WTC11 (cell line): ENCODE measurements around the gene UBE2F. TPM values are rescaled to one million over a fixed set of nuclear protein-coding genes. Genes with fewer than 3 reads are reported as not detected.

ENCODE experiments used
- ATAC-seq: fragments of 200-7000 bp; cut with Tn5 transposase; 2 replicates; pipeline ENCODE4 v1.10.0; 2021; ENCODE audit warnings: mild to moderate bottlenecking, moderate library complexity
- CTCF ChIA-PET: fragments of 300-600 bp; sonication (Branson Sonifier 250); formaldehyde crosslinking; loops from one replicate; lab custom pipeline; 2021; ENCODE audit warnings: antibody characterized with exemption; lab: Charles Lee
- POLR2A ChIA-PET: fragments of 350-600 bp; sonication (Branson Sonifier 250); formaldehyde crosslinking; loops from one replicate; lab custom pipeline; 2021; ENCODE audit warnings: antibody characterized with exemption; lab: Charles Lee
- DNase-seq: peaks from one replicate; pipeline ENCODE4 v3.0.0; 2021; ENCODE audit warnings: low spot score
- H3K27ac Mint-ChIP-seq: 2 replicates; pipeline ENCODE4 v1.8.0; 2021; ENCODE audit warnings: mixed read lengths
- H3K27me3 Mint-ChIP-seq: 2 replicates; pipeline ENCODE4 v1.8.0; 2021; ENCODE audit warnings: low read depth, mild to moderate bottlenecking, moderate library complexity, mixed read lengths
- H3K36me3 Mint-ChIP-seq: 2 replicates; pipeline ENCODE4 v1.8.0; 2021; ENCODE audit warnings: mixed read lengths
- H3K4me1 Mint-ChIP-seq: 2 replicates; pipeline ENCODE4 v1.8.0; 2022; ENCODE audit warnings: mixed read lengths
- H3K4me3 Mint-ChIP-seq: 2 replicates; pipeline ENCODE4 v1.8.0; 2021; ENCODE audit warnings: mild to moderate bottlenecking, moderate library complexity, mixed read lengths
- H3K9me3 Mint-ChIP-seq: 2 replicates; pipeline ENCODE4 v1.8.0; 2021; ENCODE audit warnings: mixed read lengths
- E2F1 ChIP-seq: sonication (generic); formaldehyde crosslinking; IDR thresholded peaks from 2 replicates; pipeline ENCODE4 v1.8.0; 2022; ENCODE audit warnings: mild to moderate bottlenecking, missing genetic modification reagents
- GABPB1 ChIP-seq: sonication (generic); formaldehyde crosslinking; IDR thresholded peaks from 2 replicates; pipeline ENCODE4 v1.8.1; 2023; ENCODE audit warnings: mild to moderate bottlenecking, missing genetic modification reagents
- HMGXB4 ChIP-seq: sonication (generic); formaldehyde crosslinking; IDR thresholded peaks from 2 replicates; pipeline ENCODE4 v1.8.1; 2023; ENCODE audit warnings: mild to moderate bottlenecking, moderate library complexity, missing genetic modification reagents
- NR3C1 ChIP-seq: sonication (generic); formaldehyde crosslinking; conservative IDR thresholded peaks from 2 replicates; pipeline ENCODE4 v1.8.1; 2023; ENCODE audit warnings: low read depth, mild to moderate bottlenecking, missing genetic modification reagents
- SMAD4 ChIP-seq: sonication (generic); formaldehyde crosslinking; IDR thresholded peaks from 2 replicates; pipeline ENCODE4 v1.8.0; 2022; ENCODE audit warnings: mild to moderate bottlenecking, missing genetic modification reagents
- TEAD1 ChIP-seq: sonication (generic); formaldehyde crosslinking; IDR thresholded peaks from 2 replicates; pipeline ENCODE4 v1.8.0; 2022; ENCODE audit warnings: mild to moderate bottlenecking, missing genetic modification reagents
- USF1 ChIP-seq: sonication (generic); formaldehyde crosslinking; IDR thresholded peaks from 2 replicates; pipeline ENCODE4 v1.8.0; 2022; ENCODE audit warnings: mild to moderate bottlenecking, missing genetic modification reagents
- ZNF219 ChIP-seq: sonication (generic); formaldehyde crosslinking; IDR thresholded peaks from 2 replicates; pipeline ENCODE4 v1.8.0; 2023; ENCODE audit warnings: missing genetic modification reagents, mild to moderate bottlenecking, borderline replicate concordance
- ZSCAN18 ChIP-seq: fragments of 250-450 bp; sonication (Bioruptor Pico); IDR thresholded peaks from 2 replicates; pipeline ENCODE4 v2.1.2; 2022; ENCODE audit warnings: mild to moderate bottlenecking, moderate library complexity
- total RNA-seq: library from RNA; stranded (reverse); gene quantifications from 3 replicates; pipeline ENCODE4 v1.2.3, GENCODE V29; 2021
- TF ChIP-seq, protein P1 (sequence below): sonication (generic); formaldehyde crosslinking; IDR thresholded peaks from 2 replicates; pipeline ENCODE4 v1.8.1; 2023; ENCODE audit warnings: mild to moderate bottlenecking, missing genetic modification reagents, moderate library complexity
- TF ChIP-seq, protein P2 (sequence below): sonication (generic); formaldehyde crosslinking; IDR thresholded peaks from 2 replicates; pipeline ENCODE4 v1.8.1; 2022; ENCODE audit warnings: mild to moderate bottlenecking, missing genetic modification reagents, moderate library complexity, borderline replicate concordance
- TF ChIP-seq, protein P3 (sequence below): fragments of 250-450 bp; sonication (Bioruptor Pico); conservative IDR thresholded peaks from 2 replicates; pipeline ENCODE4 v1.9.0; 2021; ENCODE audit warnings: mild to moderate bottlenecking
- TF ChIP-seq, protein P4 (sequence below): sonication (generic); formaldehyde crosslinking; IDR thresholded peaks from 2 replicates; pipeline ENCODE4 v1.8.1; 2022; ENCODE audit warnings: mild to moderate bottlenecking, moderate library complexity, missing genetic modification reagents
- TF ChIP-seq, protein P5 (sequence below): sonication (generic); formaldehyde crosslinking; IDR thresholded peaks from 2 replicates; pipeline ENCODE4 v1.8.0; 2023; ENCODE audit warnings: mild to moderate bottlenecking, missing genetic modification reagents

UBE2F gene
- total RNA-seq, 1 experiment from 2014 or later, result 49.5 TPM

DNA sequence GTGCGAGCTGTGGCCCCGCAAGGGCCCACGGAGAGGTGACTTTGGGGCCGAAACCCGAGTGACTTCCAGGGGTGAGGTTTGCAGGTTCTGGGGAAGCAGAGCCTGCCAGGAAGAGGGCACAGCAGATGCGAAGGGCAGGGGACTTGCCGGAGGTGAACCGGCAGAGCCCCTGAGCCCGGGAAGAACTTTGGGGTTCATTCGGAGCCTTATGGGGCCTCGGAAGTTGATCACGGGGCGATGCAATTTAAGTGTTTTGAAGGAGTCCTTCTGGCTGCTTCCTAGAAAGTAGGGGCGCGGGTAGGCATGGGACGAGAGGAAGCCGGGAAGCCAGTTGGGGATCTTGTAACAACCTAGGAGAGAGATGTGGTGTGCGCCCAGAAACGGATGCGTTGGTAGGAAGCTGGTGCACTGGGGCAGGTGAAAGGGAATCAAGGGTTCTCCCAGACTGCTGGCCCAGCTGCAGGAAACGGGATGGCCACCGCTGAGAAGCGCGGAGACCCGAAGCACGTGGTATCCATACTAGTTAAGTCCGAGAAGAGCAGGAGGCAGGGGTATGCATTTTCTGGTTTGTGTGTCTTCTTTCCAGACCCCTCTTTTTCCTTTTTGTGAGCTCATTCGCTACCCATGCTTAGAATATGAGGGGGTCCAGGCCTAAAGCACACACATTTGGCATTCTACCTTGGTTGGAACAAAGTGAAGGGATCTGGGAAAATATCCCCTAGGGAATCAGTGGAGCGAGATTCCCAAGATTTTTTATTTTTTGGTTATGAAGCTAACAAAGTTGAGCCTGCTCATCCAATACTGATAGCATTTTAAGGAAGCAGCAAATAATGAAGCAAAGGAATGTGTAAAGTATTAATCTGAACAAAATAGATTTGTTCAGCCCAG is 94.7 kb downstream of the UBE2F start (continued):
- TF ChIP-seq ZSCAN18 (no peak), SMAD4 (no peak), TEAD1 (CRISPR knock-in tag) (peak; percentile 27; the same call in 1 of the 2 replicates)
- TF ChIP-seq, protein P1, sequence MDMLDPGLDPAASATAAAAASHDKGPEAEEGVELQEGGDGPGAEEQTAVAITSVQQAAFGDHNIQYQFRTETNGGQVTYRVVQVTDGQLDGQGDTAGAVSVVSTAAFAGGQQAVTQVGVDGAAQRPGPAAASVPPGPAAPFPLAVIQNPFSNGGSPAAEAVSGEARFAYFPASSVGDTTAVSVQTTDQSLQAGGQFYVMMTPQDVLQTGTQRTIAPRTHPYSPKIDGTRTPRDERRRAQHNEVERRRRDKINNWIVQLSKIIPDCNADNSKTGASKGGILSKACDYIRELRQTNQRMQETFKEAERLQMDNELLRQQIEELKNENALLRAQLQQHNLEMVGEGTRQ (CRISPR knock-in tag), result peak; percentile 70
- TF ChIP-seq, protein P2, sequence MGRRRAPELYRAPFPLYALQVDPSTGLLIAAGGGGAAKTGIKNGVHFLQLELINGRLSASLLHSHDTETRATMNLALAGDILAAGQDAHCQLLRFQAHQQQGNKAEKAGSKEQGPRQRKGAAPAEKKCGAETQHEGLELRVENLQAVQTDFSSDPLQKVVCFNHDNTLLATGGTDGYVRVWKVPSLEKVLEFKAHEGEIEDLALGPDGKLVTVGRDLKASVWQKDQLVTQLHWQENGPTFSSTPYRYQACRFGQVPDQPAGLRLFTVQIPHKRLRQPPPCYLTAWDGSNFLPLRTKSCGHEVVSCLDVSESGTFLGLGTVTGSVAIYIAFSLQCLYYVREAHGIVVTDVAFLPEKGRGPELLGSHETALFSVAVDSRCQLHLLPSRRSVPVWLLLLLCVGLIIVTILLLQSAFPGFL (CRISPR knock-in tag), result peak; percentile 69; the same call in 1 of the 2 replicates
- TF ChIP-seq, protein P3, sequence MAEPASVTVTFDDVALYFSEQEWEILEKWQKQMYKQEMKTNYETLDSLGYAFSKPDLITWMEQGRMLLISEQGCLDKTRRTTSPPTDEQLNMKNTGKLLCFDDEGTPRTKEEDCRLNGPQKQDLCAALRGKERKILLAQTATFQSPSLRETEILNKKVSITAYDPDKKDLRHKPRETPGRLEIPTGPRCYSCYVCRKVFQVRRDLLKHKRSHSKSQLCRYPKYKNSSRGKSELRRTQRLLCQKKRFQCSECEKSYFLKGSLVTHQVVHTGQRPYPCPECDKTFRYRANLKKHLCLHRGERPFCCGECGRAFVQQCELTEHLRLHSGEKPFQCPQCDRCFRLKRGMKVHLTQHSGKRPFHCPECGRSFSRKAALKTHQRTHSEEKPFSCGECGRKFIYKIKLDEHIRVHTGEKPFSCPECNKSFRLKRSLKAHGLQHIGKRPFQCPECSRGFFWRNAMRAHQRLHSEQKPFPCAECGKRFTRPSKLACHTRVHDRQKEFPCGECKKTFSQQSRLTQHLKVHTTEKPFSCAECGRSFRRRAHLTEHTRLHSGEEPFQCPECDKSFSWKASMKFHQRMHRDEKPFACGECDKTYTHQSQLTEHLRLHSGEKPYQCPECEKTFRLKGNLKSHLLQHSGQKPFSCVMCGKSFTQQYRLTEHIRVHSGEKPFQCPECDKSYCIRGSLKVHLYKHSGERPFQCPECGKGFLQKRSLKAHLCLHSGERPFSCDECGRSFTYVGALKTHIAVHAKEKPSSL (CRISPR knock-in tag), result no peak
- TF ChIP-seq, protein P4, sequence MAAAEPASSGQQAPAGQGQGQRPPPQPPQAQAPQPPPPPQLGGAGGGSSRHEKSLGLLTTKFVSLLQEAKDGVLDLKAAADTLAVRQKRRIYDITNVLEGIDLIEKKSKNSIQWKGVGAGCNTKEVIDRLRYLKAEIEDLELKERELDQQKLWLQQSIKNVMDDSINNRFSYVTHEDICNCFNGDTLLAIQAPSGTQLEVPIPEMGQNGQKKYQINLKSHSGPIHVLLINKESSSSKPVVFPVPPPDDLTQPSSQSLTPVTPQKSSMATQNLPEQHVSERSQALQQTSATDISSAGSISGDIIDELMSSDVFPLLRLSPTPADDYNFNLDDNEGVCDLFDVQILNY (CRISPR knock-in tag), result no peak

- peaks cover 5% of the 10 kb centered on the region for H3K9me3 Mint-ChIP-seq
- TF ChIP-seq GABPB1 (CRISPR knock-in tag) (no peak), E2F1 (no peak), ZNF219 (CRISPR knock-in tag) (no peak), NR3C1 (CRISPR knock-in tag) (no peak), HMGXB4 (CRISPR knock-in tag) (no peak), USF1 (no peak)
- TF ChIP-seq, protein P5, sequence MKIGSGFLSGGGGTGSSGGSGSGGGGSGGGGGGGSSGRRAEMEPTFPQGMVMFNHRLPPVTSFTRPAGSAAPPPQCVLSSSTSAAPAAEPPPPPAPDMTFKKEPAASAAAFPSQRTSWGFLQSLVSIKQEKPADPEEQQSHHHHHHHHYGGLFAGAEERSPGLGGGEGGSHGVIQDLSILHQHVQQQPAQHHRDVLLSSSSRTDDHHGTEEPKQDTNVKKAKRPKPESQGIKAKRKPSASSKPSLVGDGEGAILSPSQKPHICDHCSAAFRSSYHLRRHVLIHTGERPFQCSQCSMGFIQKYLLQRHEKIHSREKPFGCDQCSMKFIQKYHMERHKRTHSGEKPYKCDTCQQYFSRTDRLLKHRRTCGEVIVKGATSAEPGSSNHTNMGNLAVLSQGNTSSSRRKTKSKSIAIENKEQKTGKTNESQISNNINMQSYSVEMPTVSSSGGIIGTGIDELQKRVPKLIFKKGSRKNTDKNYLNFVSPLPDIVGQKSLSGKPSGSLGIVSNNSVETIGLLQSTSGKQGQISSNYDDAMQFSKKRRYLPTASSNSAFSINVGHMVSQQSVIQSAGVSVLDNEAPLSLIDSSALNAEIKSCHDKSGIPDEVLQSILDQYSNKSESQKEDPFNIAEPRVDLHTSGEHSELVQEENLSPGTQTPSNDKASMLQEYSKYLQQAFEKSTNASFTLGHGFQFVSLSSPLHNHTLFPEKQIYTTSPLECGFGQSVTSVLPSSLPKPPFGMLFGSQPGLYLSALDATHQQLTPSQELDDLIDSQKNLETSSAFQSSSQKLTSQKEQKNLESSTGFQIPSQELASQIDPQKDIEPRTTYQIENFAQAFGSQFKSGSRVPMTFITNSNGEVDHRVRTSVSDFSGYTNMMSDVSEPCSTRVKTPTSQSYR (CRISPR knock-in tag), result no peak
- no peaks in the 10 kb centered on the region for H3K27me3 Mint-ChIP-seq
- CTCF ChIA-PET, result no interaction called here
- H3K36me3 Mint-ChIP-seq, result peaks cover 49% of the 10 kb centered on the region
- ATAC-seq (no peak), DNase-seq (no peak)
- H3K4me3 Mint-ChIP-seq, result no peak overlapping the region
- POLR2A ChIA-PET, result no interaction called here
- H3K4me1 Mint-ChIP-seq, result peaks cover 33% of the 10 kb centered on the region
- H3K27ac Mint-ChIP-seq, result peak overlapping the region; percentile 45; the same call in 1 of the 2 replicates
Measured at GRCh38 chr2:238063414-238064189, 96.8 kb downstream of the UBE2F start.
